RWPE2 (cell line): Measurements from ENCODE around the gene ELP4.

ENCODE experiments used
- ATAC-seq: fragments of 200-7000 bp; cut with Tn5 transposase; 3 replicates; pipeline ENCODE4 v1.9.1; 2021; ENCODE audit warnings: low read depth
- DNase-seq: peaks from one replicate; pipeline ENCODE4 v3.0.0-alpha.2; 2020; ENCODE audit warnings: low spot score
- H3K27ac ChIP-seq: fragments of 450-650 bp; 2 replicates; pipeline ENCODE4 v1.5.1; 2017; ENCODE audit warnings: mild to moderate bottlenecking; ENCODE audit not compliant: poor library complexity, severe bottlenecking
- H3K27me3 ChIP-seq: fragments of 250-450 bp; sonication (Bioruptor Pico); 2 replicates; pipeline ENCODE4 v1.5.1; 2021; ENCODE audit warnings: mild to moderate bottlenecking, moderate library complexity; ENCODE audit not compliant: insufficient read depth, poor library complexity, severe bottlenecking
- H3K36me3 ChIP-seq: fragments of 250-450 bp; sonication (Bioruptor Pico); 2 replicates; pipeline ENCODE4 v1.5.1; 2020; ENCODE audit warnings: low read depth, mild to moderate bottlenecking, moderate library complexity
- H3K4me1 ChIP-seq: fragments of 250-450 bp; sonication (Bioruptor Pico); 2 replicates; pipeline ENCODE4 v1.5.1; 2021; ENCODE audit warnings: mild to moderate bottlenecking, moderate library complexity; ENCODE audit not compliant: insufficient read depth, poor library complexity, severe bottlenecking
- H3K4me3 ChIP-seq: fragments of 250-450 bp; sonication (Bioruptor Pico); 2 replicates; pipeline ENCODE4 v1.5.1; 2021; ENCODE audit warnings: mild to moderate bottlenecking, moderate library complexity; ENCODE audit not compliant: severe bottlenecking
- H3K9me3 ChIP-seq: fragments of 250-450 bp; sonication (Bioruptor Pico); 2 replicates; pipeline ENCODE4 v1.5.1; 2021; ENCODE audit warnings: mild to moderate bottlenecking, moderate library complexity; ENCODE audit not compliant: severe bottlenecking
- CTCF ChIP-seq: fragments of 450-650 bp; IDR thresholded peaks from one replicate; pipeline ENCODE4 v1.5.1; 2017; ENCODE audit warnings: mild to moderate bottlenecking, moderate library complexity; ENCODE audit not compliant: poor library complexity, severe bottlenecking

ELP4 gene

GRCh38 chr11:31601635-31602282 lies 92.2 kb downstream of the ELP4 start:
- no peak overlapping the region for H3K27ac ChIP-seq
- H3K4me1 ChIP-seq, result no peaks in the 10 kb centered on the region
- DNase-seq (no peak), ATAC-seq (no peak)
- no peaks in the 10 kb centered on the region for H3K27me3 ChIP-seq
- 0 out of 2 replicates have a peak, but pooled peaks cover 4% of the 10 kb centered on the region for H3K36me3 ChIP-seq
- no peaks in the 10 kb centered on the region for H3K9me3 ChIP-seq
- no peak overlapping the region for H3K4me3 ChIP-seq
- no peak for TF ChIP-seq CTCF

- no peak for TF ChIP-seq CTCF
- Histone ChIP-seq H3K27me3 (no peaks in the 10 kb centered on the region), H3K27ac (no peak overlapping the region), H3K4me3 (no peak overlapping the region), H3K4me1 (no peaks in the 10 kb centered on the region), H3K36me3 (0 out of 2 replicates have a peak, but pooled peaks cover 4% of the 10 kb centered on the region), H3K9me3 (no peaks in the 10 kb centered on the region)
- no peak for DNase-seq
- ATAC-seq, result no peak
Observed at GRCh38 chr11:31606893-31607292, 97.3 kb downstream of the ELP4 start.

- Histone ChIP-seq H3K27me3 (no peaks in the 10 kb centered on the region), H3K36me3 (0 out of 2 replicates have a peak, but pooled peaks cover 4% of the 10 kb centered on the region), H3K9me3 (no peaks in the 10 kb centered on the region), H3K4me1 (no peaks in the 10 kb centered on the region), H3K4me3 (no peak overlapping the region), H3K27ac (no peak overlapping the region)
- TF ChIP-seq CTCF, result no peak
- ATAC-seq (no peak), DNase-seq (no peak)
Observed at GRCh38 chr11:31607914-31608313, 98.3 kb downstream of the ELP4 start.

GRCh38 chr11:31608995-31609394 lies 99.4 kb downstream of the ELP4 start:
- H3K36me3 ChIP-seq, result 0 out of 2 replicates have a peak, but pooled peaks cover 3% of the 10 kb centered on the region
- H3K27me3 ChIP-seq, result no peaks in the 10 kb centered on the region
- H3K9me3 ChIP-seq, result no peaks in the 10 kb centered on the region
- H3K4me3 ChIP-seq, result no peak overlapping the region
- DNase-seq, result no peak
- no peaks in the 10 kb centered on the region for H3K4me1 ChIP-seq
- ATAC-seq, result no peak
- TF ChIP-seq CTCF, result no peak
- no peak overlapping the region for H3K27ac ChIP-seq

- Histone ChIP-seq H3K27ac (no peak overlapping the region), H3K36me3 (no peaks in the 10 kb centered on the region), H3K27me3 (no peaks in the 10 kb centered on the region), H3K4me3 (no peak overlapping the region), H3K4me1 (no peaks in the 10 kb centered on the region), H3K9me3 (no peaks in the 10 kb centered on the region)
- TF ChIP-seq CTCF, result no peak
- DNase-seq (no peak), ATAC-seq (no peak)
Observed at GRCh38 chr11:31610544-31610943, 101.0 kb downstream of the ELP4 start.
